Lower lobe of right lung (tissue), 2 donors: ENCODE data around the gene PNRC2. TPM values are rescaled to one million over a fixed set of nuclear protein-coding genes. Genes with fewer than 3 reads are reported as not detected.
A peak's percentile ranks its signal among the peaks of the same experiment; 100 is the strongest.
"Not testable (repeated sequence)": the region's sequence is repeated elsewhere in the genome, so short reads cannot be mapped to it uniquely, and the experiment has no call there.

Experiments
- ATAC-seq, 2 donors: fragments of 200-7000 bp; cut with Tn5 transposase; one replicate each; pipeline ENCODE4 v1.9.1; 2020 to 2022; ENCODE audit warnings: mild to moderate bottlenecking in 2 of 2, moderate library complexity in 2 of 2
- DNase-seq: peaks from one replicate; pipeline ENCODE4 v3.0.0-alpha.2; 2020
- H3K27ac ChIP-seq: fragments of 200-600 bp; one replicate; pipeline ENCODE4 v1.8.0; 2022
- H3K27me3 ChIP-seq: fragments of 200-600 bp; one replicate; pipeline ENCODE4 v1.8.0; 2022; ENCODE audit warnings: low read depth
- H3K36me3 ChIP-seq: fragments of 200-600 bp; one replicate; pipeline ENCODE4 v1.8.0; 2022; ENCODE audit warnings: mild to moderate bottlenecking
- H3K4me1 ChIP-seq: fragments of 200-600 bp; one replicate; pipeline ENCODE4 v1.8.0; 2022
- H3K4me3 ChIP-seq: fragments of 200-600 bp; one replicate; pipeline ENCODE4 v1.8.0; 2022; ENCODE audit warnings: mild to moderate bottlenecking
- H3K9me3 ChIP-seq: fragments of 200-600 bp; one replicate; pipeline ENCODE4 v1.8.0; 2022
- CTCF ChIP-seq: fragments of 200-600 bp; IDR thresholded peaks from one replicate; pipeline ENCODE4 v1.8.0; 2022; ENCODE audit warnings: antibody characterized with exemption, mild to moderate bottlenecking
- intact Hi-C: fragments of 100-400 bp; cut with DNase I; formaldehyde crosslinking; loops from one replicate; pipeline ENCODE4 v1.11.0; 2022
- microRNA-seq: library from miRNA; unstranded; fragments of <30 nt; microRNA quantifications from one replicate; pipeline ENCODE4 v1.2.0, GENCODE V29; 2020; ENCODE audit warnings: borderline number of aligned reads
- total RNA-seq: library from RNA; stranded (reverse); fragmentation: NEBNext Ultra II Directional; extraction: Animal tissue kit (Norgen Biotek cat#: 25700); gene quantifications from one replicate; pipeline ENCODE4 v1.2.1, GENCODE V29; 2021
- donor health status: DM: no; HTN: yes; CAD: no; lungs with severe emphysema.

Gene PNRC2
- total RNA-seq, 1 donor from 2014 or later = 111 TPM

DNA sequence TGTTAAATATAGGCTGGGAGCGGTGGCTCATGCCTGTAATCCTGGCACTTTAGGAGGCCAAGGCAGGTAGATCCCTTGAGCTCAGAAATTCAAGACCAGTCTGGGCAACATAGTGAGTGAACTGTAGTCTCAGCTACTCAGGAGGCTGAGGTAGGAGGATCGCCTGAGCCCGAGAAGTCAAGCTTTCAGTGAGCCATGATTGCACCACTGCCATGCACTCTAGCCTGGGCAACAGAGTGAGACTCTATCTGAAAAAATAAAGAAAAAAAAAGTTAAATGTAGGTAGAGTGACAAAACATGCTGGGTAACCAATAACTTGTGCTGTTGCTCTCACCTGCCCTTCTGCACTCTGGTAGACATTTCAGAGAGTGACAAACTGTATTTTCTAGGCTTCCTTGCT is 45.5 kb downstream of the PNRC2 start:
- peaks cover 2% of the 10 kb centered on the region for H3K4me1 ChIP-seq
- H3K36me3 ChIP-seq = no peaks in the 10 kb centered on the region
- no peak for TF ChIP-seq CTCF
- ATAC-seq (no peak), DNase-seq (no peak)
- no peaks in the 10 kb centered on the region for H3K9me3 ChIP-seq
- no peak overlapping the region for H3K27ac ChIP-seq
- no peaks in the 10 kb centered on the region for H3K27me3 ChIP-seq
- intact Hi-C loops = no loop called here
- no peak overlapping the region for H3K4me3 ChIP-seq

GRCh38 chr1:24007079-24007478 is 47.5 kb downstream of the PNRC2 start:
- H3K27ac ChIP-seq = no peak overlapping the region
- no peaks in the 10 kb centered on the region for H3K9me3 ChIP-seq
- peaks cover 3% of the 10 kb centered on the region for H3K4me1 ChIP-seq
- no peak overlapping the region for H3K4me3 ChIP-seq
- H3K27me3 ChIP-seq = no peaks in the 10 kb centered on the region
- TF ChIP-seq CTCF = no peak
- DNase-seq (no peak), ATAC-seq (no peak)
- intact Hi-C loops = no loop called here
- no peaks in the 10 kb centered on the region for H3K36me3 ChIP-seq

DNA sequence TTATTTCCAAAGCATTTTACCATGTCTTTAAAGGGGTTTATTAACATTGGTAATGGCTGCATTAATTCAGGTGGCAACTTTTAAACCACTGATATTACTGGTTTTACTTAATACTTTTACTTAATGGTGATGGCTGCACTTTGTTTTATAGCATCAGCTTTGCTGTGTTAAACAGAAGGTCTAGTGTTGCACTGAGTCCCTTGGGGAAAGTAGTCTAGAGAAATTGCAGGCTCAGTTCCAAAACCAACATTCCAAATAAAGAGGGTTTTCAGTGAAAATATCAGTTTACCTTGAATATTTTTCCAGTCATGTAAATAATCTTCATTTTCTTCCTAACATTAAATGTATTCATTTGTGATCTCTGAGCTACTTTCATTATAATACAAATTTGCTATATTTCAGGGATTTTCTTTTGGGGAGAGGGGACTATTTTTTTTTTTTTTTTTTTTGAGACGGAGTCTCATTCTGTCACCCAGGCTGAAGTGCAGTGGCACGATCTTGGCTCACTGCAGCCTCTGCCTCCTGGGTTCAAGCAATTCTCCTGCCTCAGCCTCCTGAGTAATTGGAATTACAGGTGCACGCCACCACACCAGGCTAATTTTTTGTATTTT is 49.1 kb downstream of the PNRC2 start:
- H3K27me3 ChIP-seq, H3K4me1 ChIP-seq, intact Hi-C loops, H3K4me3 ChIP-seq, H3K9me3 ChIP-seq, H3K27ac ChIP-seq, ATAC-seq, DNase-seq, H3K36me3 ChIP-seq: not testable (repeated sequence)

DNA sequence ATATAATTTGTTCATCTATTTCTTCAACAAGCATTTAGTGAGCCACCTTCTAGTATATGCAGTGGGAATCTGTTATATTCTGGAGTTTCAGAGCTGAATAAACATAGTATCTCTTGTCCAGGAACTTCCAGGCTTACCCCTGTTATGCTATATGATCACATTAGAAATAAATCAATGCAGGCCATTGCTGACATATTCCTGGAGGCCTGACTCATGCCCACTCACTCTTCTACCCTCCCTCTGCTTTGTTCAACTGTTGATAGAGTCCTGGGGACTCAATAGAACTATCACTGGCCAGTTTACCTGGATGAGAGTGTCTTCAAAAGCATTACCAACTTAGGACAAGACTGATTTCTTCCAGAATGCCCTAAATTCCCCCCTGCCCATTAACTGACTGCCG is 49.8 kb downstream of the PNRC2 start:
- intact Hi-C loops = no loop called here
- DNase-seq (no peak), ATAC-seq (no peak)
- Histone ChIP-seq H3K4me3 (no peak overlapping the region), H3K27ac (no peak overlapping the region), H3K4me1 (peaks cover 3% of the 10 kb centered on the region), H3K9me3 (no peaks in the 10 kb centered on the region), H3K36me3 (no peaks in the 10 kb centered on the region), H3K27me3 (no peaks in the 10 kb centered on the region)
- no peak for TF ChIP-seq CTCF

GRCh38 chr1:24010650-24011049 is 51.0 kb downstream of the PNRC2 start:
- ATAC-seq = peak in 1 of 2 donors; percentile 33
- no peaks in the 10 kb centered on the region for H3K36me3 ChIP-seq
- no peaks in the 10 kb centered on the region for H3K9me3 ChIP-seq
- no peaks in the 10 kb centered on the region for H3K27me3 ChIP-seq
- no peak for TF ChIP-seq CTCF
- no peak overlapping the region for H3K4me3 ChIP-seq
- peaks cover 3% of the 10 kb centered on the region for H3K4me1 ChIP-seq
- no peak overlapping the region for H3K27ac ChIP-seq
- intact Hi-C loops = no loop called here
- no peak for DNase-seq

DNA sequence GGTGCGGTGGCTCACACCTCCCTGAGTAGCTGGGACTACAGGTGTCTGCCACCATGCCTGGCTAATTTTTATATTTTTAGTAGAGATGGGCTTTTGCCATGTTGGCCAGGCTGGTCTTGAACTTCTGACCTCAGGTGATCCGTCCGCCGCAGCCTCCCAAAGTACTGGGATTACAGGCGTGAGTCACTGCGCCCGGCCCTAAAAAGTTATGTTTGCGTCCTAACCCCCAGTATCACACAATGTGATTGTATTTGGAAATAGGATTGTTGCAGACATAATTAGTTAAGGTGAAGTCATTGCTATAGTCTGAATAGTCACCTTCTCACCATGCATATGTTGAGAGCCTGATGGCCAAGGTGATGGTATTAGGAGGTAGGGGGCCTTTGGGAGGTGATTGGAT is 53.2 kb downstream of the PNRC2 start:
- H3K27me3 ChIP-seq, DNase-seq, H3K9me3 ChIP-seq, intact Hi-C loops, H3K36me3 ChIP-seq, H3K27ac ChIP-seq, H3K4me3 ChIP-seq, ATAC-seq: not testable (repeated sequence)
- H3K4me1 ChIP-seq = peaks cover 21% of the 10 kb centered on the region

Small RNA genes within 50 kb of the gene (microRNA-seq; reads per million reads assigned to microRNA genes)
- gene MIR378F = not detected

Other genes with a start within 250 kb of the PNRC2 start
- 64.2 TPM for gene ELOA, start 216.4 kb upstream of the PNRC2 start, total RNA-seq
- 46.6 TPM for gene PITHD1, start 181.4 kb upstream of the PNRC2 start, total RNA-seq
- 44.2 TPM for gene LYPLA2, start 168.7 kb upstream of the PNRC2 start, total RNA-seq
- gene GALE, start 159.1 kb upstream of the PNRC2 start, total RNA-seq = 49.8 TPM
- 39.3 TPM for gene HMGCL, start 134.4 kb upstream of the PNRC2 start, total RNA-seq
- 54.2 TPM for gene FUCA1, start 91.5 kb upstream of the PNRC2 start, total RNA-seq
- gene CNR2, start 46.5 kb upstream of the PNRC2 start, total RNA-seq = not detected
- 93.7 TPM for gene SRSF10, start 20.5 kb downstream of the PNRC2 start, total RNA-seq
- gene MYOM3, start 152.3 kb downstream of the PNRC2 start, total RNA-seq = 0.15 TPM
- gene IL22RA1, start 183.3 kb downstream of the PNRC2 start, total RNA-seq = 0.83 TPM
- 11.7 TPM for gene IFNLR1, start 227.5 kb downstream of the PNRC2 start, total RNA-seq